GM12874 (cell line): ENCODE measurements around the gene UGT1A8.

Source experiments
- TF ChIP-seq, protein P1 (sequence below): IDR thresholded peaks from 2 replicates; pipeline ENCODE4 v1.5.1; 2011; ENCODE audit warnings: low read depth, mild to moderate bottlenecking, control low read depth, low read length, moderate library complexity; ENCODE audit not compliant: insufficient read depth

Gene UGT1A8

DNA sequence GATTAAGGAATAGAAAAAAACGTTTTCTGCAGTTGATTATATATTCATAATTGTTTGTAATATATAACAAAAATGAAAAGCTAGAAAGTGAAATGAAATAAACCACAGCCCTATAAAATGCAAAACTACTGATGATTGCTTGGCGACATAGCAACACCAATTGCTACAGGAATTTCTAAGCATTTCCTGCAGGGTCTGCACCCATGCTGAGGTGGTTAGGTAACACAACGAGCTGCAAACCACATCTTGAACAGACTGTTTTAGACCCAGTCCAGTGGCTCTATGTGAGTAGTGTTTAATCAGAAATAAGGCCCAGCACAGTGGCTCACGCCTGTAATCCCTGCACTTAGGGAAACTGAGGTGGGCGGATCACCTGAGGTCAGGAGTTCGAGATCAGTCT lies 37.1 kb downstream of the UGT1A8 start:
- TF ChIP-seq, protein P1, sequence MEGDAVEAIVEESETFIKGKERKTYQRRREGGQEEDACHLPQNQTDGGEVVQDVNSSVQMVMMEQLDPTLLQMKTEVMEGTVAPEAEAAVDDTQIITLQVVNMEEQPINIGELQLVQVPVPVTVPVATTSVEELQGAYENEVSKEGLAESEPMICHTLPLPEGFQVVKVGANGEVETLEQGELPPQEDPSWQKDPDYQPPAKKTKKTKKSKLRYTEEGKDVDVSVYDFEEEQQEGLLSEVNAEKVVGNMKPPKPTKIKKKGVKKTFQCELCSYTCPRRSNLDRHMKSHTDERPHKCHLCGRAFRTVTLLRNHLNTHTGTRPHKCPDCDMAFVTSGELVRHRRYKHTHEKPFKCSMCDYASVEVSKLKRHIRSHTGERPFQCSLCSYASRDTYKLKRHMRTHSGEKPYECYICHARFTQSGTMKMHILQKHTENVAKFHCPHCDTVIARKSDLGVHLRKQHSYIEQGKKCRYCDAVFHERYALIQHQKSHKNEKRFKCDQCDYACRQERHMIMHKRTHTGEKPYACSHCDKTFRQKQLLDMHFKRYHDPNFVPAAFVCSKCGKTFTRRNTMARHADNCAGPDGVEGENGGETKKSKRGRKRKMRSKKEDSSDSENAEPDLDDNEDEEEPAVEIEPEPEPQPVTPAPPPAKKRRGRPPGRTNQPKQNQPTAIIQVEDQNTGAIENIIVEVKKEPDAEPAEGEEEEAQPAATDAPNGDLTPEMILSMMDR: no peak

DNA sequence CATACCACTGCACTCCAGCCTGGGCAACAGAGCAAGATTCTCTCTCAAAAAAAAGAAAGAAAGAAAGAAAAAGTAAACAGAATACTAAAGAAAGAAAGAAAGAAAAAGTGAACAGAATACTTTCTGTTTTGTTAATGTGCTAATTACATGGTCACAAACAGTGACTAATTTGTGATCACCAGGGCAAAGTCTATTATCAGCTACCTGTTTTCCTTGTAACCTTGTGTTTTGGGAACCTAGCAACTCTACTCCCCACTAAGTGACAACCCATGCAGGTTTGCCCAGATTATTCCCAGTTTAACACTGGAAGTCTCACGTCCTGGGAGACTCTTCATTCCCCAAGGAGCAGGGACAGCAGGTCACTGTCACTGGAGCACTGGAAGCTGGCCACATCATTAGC lies 37.6 kb downstream of the UGT1A8 start:
- TF ChIP-seq, protein P1: no peak

GRCh38 chr2:233656443-233656842 lies 39.0 kb downstream of the UGT1A8 start:
- TF ChIP-seq, protein P1: no peak

GRCh38 chr2:233658610-233659009 lies 41.2 kb downstream of the UGT1A8 start:
- TF ChIP-seq, protein P1: no peak

- TF ChIP-seq, protein P1: no peak
Measured at GRCh38 chr2:233663911-233664310, 46.5 kb downstream of the UGT1A8 start.

- TF ChIP-seq, protein P1: no peak
Measured at GRCh38 chr2:233668605-233669260, 51.3 kb downstream of the UGT1A8 start.

DNA sequence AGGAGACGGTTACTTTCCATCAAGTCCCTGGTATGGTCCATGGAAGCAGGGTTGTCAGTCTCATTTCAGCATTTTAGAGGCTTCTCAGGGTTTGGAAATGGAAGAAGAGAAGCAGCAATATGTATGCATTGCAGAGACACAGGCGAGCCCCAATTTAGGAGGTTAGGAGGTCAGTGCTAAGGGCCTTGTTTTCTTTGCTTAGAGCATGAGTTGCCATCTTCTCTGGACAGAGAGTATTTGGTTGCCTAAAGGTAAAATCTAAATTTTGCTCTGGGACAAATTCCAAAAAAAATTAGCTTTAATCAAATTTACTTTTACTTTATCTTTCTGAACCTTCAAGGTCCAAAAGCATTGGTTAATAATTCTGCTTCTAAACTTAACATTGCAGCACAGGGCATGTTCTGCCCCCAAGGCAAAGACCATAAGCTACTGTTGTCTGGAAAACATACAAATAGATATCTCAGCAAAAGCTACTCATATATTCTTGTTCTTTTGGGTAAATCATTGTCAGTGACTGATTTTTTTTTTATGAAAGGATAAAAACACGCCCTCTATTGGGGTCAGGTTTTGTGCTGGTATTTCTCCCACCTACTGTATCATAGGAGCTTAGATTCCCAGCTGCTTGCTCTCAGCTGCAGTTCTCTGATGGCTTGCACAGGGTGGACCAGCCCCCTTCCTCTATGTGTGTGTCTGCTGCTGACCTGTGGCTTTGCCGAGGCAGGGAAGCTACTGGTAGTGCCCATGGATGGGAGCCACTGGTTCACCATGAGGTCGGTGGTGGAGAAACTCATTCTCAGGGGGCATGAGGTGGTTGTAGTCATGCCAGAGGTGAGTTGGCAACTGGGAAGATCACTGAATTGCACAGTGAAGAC lies 54.1 kb downstream of the UGT1A8 start, which contains the start of gene UGT1A9:
TSS of gene UGT1A9 (plus strand) at position 609 of the 872 bp plus-strand sequence. CDS start at position 646, 37 bp downstream.
- TF ChIP-seq, protein P1: no peak
